ENCODE measurements around the gene CD63.
A peak's percentile ranks its signal among the peaks of the same experiment; 100 is the strongest.

CD63 gene

DNA sequence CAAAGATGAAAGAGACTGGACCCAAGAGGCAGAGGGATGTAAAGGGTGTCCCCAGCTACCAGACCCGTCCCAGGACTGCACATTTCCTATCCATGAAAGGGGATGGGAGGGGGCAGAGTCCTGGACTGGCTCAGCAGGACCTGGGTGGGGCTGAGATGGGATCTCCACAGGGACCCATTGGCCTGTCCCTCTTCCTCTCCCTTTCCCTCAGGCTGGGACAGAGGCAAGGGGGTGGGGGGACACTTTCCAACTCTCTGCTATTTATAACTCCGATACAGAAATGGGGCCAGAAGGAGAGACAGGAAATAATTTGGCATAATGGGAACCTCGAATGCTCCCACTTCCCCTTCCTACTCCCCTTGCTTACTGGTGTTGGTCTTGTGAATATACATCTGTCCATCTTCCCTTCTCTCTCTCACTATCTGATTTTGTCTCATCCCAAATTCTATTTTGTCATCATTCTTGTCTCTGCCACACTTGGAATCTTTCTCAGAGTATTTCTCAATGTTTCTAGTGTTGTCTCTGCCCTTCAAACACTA, 20.0 kb downstream of the CD63 start:
- intact Hi-C loops (cut with DNase I), result no loop called here
- DNase-seq, result peak in 2 of 10 donors; percentile 29 to 63

DNA sequence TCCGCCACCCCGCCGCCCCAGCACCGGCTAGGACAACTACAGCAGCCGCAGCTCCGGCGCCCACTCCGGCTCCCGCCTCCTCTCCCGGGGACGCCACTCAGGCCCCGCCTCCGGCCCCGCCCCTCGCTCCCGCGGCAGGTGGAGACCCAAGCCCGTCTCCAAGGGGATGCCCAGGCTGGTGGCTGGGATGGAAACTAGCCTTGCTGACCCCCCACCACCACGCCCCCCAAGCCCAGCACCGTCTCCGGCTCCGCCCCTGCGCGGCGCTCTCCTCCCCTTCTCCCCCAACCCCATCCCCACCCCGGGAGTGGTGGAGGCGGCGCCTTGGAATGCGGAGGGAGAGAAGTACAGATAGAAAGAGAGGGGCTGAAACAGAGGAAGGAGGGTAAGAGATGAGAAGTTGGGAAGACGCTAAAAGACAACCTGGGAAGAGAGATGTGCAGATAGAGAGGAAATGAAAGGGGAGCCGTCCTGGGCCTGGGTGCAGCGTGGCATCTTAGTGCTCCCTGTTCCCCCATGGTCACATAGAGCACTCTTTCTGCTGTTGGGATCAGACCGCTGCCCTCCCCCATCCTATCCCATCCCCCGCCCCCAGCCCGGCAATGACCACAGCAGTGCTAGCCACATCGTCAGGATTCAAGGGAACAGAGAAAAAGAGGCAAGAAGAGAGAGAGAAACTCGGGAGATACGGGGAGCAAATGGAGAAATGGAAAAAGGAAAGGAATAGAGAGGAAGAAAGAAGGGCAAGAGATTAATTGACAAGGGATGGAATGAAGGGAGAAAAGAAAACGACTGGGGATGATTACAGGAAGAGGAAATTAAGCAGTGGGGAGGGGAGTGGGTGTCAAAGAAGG, 20.7 kb downstream of the CD63 start, which contains the start of gene ITGA7:
TSS of gene ITGA7 (minus strand) at position 64 of the 854 bp plus-strand sequence. CDS start 222 bp downstream, outside the sequence.
- peak; percentile 53 to 97 (median 78) for DNase-seq

DNA sequence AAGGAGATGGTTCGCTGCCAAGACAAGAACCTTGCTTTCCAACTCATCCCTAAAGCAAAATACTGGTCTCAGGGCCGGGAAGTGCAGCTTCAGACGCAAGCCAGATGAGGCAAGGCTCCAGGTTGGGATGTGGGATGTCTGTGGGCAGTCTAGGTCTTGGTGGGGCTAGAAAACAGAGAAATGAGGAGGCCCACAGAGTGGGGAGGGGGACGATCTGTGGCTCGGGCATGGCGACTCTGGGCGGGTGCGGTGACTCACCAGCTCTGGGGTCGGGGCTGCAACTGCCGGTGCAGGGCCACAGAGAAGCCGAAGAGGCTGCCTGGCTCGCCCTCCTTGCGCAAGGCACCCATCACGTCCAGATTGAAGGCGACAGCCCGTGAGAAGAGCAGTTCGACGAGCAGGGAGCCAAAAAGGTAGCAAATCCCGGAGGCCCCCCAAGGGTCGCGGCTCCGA, 21.6 kb downstream of the CD63 start:
- peak in 2 of 10 donors; percentile 16 to 74 for DNase-seq
- intact Hi-C loops (cut with DNase I), result no loop called here

More for the DNA sequence above, 20.7 kb downstream of the CD63 start, which contains the start of gene ITGA7:
- intact Hi-C loops (cut with DNase I), result no loop called here

DNA sequence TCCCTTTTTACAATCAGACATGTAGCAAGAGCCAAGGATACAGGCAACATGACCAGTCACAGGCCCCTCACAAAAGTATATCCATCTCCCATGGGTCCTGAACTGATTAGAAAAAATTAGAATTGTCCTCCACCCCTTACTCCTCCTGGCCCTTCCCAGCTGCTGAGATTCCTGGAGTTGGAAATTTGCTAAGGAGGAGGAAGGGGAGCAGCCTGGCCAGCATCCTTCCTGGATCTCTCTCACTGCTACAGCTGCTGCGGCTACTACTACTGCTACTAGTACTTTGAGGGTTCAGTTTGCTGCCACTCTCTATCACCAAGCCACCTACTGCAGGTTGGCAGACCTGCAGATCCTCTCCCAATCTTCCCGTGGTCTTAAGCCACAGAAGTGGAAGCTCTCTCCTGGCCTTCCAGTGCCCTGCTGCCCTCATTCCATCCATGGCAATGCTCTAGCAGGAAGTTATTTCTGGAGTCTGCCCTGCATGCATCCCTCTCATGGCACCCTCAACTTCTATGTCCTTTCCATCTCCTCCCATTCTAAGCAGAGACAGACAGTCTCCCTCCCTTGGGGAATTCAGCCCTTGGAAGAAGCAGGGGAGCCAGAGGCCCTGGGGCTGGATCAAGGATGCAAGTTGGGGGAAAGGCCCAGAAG, 22.1 kb downstream of the CD63 start:
- intact Hi-C loops (cut with DNase I), result no loop called here
- peak in 2 of 10 donors; percentile 32 to 65 for DNase-seq

DNA sequence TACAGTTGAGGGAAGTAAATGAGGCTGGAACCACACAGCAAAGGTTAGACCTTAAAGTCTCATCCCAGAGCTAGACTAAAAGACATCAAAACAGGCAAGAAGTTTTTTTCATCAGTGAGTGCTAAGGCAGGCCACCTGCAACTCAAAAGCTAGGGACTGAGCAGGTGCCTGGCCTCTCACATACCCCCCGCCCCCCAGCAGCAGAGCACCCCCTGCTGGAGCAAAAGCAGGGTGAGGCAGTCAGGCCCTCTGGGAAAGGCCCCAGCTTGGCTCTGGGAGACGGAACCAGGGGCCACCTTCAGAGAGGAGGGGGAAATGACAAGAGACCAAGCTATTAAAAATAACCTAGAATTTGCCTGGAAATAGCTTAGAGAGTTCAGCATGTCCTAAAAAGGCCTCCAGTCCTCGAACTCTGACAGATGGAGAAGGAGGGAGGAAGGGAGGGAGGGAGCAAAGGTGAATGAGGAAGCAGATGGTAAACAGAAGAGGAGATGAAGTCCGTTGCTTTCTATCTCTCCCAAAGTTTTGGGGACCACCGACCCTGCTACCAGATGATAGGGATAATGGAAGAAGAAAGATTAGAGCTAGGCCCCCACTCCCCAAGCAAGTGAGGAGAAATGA, 22.9 kb downstream of the CD63 start:
- peak in 2 of 10 donors; percentile 12 to 24 for DNase-seq
- intact Hi-C loops (cut with DNase I), result no loop called here

DNA sequence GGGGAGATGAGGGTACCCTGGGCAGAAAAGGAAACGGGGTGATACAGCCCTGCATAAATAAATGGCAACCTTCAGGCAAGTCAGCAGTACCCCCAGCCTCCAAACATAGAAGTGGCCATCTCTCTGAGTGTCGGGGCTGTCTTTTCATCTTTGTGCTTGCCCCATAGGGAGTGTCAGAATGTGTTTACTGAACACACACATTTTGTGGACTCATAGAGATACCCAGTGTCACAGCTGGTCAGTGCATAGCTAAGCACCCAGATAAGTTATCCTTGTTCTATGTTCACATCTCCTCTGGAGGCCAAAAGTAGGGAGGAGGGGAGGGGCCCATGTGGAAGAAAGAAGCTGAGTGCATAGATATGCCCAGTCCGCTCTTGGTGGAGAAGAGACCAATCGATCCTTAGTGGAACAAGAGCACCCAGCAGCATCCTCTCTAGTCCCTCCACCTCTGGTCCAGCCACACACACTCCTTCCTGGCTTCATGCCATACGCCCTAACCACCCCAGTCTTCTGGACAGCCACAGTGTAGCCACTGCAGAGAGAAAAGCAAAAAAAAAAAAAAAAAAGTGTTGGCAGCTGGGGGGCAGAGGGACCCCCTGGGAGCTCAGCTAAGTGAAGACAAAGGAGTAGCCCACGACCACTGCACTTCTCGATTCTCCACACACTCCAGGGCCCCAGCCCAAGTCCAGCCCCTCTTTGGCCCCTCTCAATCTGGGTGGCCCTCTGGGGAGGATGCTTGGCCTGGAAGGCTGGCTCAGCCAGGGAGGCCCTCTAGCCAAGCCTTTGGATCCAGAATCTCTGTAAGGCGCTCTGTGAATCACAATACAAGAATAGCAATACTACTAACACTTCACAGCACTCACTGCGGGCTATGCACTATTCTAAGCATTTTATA, 23.7 kb downstream of the CD63 start:
- DNase-seq, result peak in 1 of 10 donors; percentile 72
- intact Hi-C loops (cut with DNase I), result no loop called here

DNA sequence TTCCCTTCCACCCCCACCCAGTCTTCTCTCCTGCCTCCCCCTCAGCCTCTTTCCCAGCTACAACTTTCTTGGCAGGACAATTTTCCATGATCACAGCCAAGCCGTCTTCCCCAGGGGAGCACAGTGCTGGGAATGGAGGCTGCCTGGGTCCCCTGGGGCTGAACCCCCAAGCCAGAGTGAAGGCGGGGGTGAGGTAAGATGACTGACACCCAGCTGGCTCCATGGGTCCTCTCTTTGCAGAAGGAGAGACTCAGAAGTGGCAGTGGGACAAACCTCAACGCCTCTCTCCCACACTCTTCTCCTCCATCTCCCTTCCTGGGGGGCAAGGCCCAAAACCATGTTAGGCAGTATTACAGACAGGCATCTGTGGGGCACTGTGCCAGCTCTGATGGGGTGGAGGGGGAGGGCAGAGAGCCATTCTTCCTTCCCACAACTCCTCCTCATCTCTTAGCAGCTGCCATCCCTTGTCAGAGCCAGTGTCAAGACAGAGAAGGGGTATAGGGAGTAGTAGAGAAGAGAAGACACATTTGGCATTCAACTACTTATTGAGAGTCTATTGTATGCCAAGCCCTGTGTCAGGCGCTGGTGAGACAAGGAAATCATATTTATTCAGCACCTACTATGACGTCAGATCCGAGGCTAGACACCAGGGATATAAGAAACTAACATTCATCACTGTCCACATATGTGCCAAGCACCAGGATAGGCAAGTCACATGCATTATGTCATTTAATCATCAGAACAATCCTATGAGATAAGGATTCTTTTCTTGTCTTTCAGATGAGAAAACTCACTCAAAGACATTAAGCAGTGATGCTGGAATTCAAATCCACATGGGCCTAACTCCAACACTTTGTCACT, 24.7 kb downstream of the CD63 start:
- intact Hi-C loops (cut with DNase I), result no loop called here

DNA sequence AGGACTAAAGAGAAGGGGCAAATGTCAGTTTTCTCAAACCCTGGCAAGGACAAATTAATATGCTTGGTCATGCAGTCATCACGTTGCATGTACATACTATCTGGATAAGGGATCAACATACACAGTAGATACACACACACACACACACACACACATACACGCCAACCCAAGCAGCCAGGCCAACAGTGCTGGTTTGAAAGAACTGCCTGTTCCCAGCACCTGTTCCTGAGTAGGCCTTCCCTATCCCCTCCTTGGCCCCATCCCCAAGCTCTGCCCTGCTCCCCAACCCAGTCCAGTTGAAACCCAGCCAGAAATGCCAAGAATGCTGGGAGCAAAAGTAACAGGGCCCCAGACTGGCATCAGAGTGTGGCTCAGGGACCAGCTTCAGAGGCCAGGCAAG, 25.5 kb downstream of the CD63 start:
- intact Hi-C loops (cut with DNase I), result no loop called here
- peak in 1 of 10 donors; percentile 70 for DNase-seq

More for the DNA sequence above, 24.7 kb downstream of the CD63 start:
- DNase-seq, result peak in 1 of 10 donors; percentile 66

DNA sequence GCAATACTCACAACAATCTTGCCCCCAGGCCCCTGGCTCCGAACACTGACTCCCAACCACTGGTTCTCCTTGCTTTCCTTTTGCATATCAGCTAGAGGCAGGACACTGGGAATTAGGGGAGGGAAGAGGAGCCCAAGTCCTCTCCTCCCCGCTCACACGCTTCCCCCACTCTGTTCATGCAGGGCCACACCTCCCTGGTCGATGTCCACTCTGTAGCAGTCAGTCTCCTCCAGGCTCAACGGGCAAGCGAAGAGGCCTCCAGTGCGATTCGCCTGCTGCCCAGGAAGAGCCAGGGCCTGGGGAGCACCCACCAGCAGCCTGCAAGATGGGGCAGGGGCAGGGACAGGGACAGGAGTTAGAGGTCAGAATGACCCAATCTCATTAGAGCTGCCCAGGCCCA, 25.9 kb downstream of the CD63 start:
- peak in 2 of 10 donors; percentile 33 to 62 for DNase-seq
- intact Hi-C loops (cut with DNase I), result no loop called here

DNA sequence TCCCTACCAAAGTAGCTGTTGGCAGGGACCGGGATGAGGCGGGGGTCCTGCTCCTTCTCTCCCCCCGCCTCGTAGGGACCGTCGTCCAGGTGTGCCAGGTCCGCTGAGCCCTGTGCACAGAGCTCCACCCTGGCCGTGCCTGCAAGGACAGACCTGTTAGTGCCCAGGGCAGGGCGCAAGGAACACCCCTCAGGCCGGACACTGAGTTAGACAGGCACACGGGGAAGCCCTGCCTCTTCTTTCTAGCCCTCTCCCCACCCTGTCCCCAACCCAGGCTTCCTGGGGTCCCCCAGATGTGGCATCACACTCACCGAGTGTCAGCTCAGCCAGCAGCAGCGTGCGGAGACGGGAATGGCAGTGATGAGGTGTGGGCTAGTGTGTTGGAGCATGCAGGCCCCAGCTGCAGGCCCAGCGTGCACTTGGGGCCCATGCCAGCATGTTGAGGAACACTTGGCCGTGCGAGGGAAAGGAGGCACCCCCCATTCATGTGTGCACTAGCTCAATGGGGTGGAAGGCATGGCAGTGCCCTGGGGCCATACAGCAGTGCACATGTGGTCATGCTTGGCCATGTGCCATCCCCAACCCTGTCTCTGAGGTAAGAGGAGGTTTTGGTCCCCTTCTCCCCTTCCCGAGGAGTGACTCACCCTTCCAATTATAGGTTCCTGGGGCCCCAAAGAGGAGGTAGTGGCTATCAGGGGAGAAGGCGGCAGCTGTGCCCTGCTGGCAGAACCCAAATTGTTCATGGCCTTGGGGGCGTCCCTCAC, 28.4 kb downstream of the CD63 start:
- intact Hi-C loops (cut with DNase I), result no loop called here
- peak in 2 of 10 donors; percentile 54 to 63 for DNase-seq

DNA sequence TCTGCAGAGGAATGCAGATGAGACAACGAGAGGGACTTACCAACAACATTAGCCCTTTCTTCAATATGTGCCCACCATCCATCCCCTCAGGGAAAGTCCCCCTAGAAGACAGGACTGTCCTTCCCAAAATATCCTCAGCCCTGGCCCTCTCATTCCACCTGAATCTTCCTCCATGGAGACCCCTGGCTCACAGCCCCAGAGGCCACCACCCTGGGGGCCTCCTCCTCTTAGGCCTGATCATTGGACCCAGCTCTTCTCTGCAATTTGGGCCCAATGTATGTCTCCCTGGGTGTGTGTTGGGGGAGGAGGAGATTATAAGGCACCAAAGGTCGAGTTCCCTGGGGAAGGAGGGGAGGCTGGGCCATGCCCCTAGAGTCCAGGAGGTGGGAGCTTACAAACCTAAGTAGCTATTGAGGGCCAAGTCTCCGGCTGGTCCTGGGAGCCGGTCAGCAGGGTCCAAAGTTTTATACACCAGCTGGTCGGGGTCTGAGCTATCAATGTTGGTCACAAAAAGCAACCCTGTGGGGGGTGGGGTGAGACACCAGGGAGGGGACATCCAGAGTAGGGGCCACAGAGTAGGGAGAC, 29.2 kb downstream of the CD63 start:
- DNase-seq, result peak in 1 of 10 donors; percentile 71
- intact Hi-C loops (cut with DNase I), result no loop called here

DNA sequence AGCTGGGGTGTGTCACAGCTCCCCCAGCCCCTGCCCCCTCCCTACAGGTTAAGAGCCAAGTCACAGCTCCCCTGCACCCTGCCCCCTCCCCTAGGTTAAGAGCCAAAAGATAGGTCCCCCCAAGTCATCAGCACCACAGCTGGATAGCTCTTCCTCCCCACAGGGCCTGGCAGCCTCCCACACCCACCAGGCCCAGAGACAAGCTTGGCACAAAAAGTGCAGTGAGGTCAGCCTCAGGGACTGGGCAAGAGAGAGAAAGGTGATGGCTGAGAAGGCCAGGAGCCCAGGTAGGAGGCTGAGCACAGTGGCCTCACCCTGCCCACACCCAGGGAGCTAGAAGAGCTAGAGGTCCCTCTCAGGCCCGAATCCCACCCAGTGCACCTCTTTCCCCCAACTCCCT, 29.8 kb downstream of the CD63 start:
- peak in 2 of 10 donors; percentile 12 to 44 for DNase-seq
- intact Hi-C loops (cut with DNase I), result no loop called here

DNA sequence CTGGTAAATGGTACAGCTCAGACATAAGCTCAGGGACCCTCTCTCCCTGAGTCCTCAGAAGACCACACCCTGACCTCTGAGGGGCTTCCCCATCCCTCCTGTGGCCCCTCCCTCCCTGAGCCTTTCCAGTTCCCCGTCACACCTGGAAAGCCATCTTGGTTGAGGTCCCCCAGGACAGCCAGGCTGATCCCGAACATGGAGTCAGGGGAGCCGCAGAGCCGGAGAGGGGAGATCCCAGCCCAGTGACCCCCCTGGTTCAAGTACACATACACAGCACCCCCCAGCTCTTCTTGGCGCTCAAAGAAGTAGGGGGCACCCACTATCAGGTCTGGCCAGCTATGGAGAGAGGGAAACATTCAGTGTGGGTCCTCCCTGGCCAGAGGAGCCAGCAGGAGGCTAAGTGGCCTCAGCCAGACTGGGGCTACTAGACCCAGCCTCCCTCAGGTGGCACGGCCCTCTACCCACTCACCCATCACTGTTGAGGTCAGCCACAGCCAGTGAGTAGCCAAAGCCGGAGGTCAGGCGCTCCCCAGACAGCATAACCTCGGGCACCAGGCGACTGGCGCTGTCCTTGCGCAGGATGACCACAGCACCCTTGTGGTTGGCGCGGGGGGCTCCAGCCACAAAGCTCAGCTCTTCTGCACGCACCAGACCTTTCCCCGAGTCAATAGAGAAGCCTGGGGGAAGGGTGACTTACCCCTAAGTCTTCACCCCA, 30.4 kb downstream of the CD63 start:
- intact Hi-C loops (cut with DNase I), result no loop called here
- peak in 2 of 10 donors; percentile 55 to 58 for DNase-seq

DNA sequence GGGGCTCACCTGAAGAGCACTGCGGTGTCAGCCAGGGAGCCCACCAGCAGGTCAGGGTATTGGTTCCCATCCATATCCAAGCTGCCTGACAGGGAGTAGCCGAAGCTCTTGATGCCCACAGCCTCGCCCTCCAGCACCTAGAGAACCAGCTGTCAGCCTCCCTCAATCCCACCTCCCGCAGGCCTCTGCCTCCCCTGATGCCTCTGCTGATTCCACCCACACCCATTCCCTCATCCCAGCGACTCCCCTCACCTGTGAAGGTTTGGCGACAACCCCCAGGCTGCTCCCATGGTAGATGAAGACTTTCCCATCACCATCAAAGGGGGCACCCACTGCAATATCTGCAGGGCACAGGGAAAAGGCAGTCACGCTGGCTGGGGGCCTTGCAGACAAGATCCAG, 31.1 kb downstream of the CD63 start:
- DNase-seq, result peak in 1 of 10 donors; percentile 35
- intact Hi-C loops (cut with DNase I), result no loop called here

DNA sequence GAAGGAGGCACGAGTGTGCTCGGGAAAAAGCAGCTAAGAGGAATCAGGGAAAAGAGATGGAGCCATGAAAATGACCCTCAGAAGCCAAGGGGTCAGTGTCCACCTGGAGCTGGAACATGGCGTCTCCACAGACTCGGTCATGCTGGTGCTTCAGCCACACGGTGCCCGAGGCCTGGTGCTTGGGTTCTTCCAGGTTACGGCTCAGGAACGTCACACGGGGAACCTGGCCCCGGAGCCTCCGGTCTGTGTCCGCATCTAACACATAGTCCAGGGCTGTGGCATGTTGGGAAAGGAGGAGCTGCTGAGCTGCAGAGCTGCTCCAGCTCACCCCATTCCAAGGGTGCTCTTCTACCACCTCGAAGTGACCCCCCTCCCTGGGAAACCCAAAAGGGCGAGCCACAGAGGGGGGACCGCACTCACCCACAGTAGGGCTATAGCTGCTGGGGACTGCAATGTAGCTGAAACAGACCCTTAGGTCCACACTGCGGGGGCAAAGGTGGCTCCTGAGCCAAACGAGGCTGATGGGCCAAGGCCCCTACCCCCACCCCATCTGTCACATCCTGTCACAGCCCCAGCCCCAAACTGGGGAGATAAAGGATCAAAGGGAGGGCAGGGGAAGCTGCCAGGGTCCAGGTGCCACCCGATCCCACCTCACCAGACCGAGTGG, 31.9 kb downstream of the CD63 start:
- intact Hi-C loops (cut with DNase I), result no loop called here

DNA sequence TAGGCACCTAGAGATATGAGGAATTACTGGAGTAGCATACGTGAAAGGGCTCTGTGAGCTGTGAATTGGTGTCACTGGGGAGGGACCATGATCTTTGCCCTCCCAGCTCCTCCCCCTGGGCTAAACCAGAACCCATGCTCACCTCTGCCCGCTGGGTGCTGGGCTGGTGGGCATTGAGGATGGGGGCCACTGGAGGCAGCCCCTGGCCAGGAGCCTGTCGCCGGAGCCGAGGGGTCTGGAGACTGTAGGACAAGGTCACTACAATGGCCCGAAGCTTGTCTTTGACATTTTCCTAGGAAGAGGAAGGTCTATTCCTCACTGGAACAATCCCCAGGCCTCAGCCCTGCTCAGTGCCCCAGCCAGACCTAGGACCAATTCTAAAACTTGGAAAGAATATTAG, 32.7 kb downstream of the CD63 start:
- DNase-seq, result no peak
- intact Hi-C loops (cut with DNase I), result no loop called here

More for the DNA sequence above, 31.9 kb downstream of the CD63 start:
- peak in 2 of 10 donors; percentile 31 to 52 for DNase-seq
